ENCODE data around the gene MYOM3.

The MYOM3 gene

DNA sequence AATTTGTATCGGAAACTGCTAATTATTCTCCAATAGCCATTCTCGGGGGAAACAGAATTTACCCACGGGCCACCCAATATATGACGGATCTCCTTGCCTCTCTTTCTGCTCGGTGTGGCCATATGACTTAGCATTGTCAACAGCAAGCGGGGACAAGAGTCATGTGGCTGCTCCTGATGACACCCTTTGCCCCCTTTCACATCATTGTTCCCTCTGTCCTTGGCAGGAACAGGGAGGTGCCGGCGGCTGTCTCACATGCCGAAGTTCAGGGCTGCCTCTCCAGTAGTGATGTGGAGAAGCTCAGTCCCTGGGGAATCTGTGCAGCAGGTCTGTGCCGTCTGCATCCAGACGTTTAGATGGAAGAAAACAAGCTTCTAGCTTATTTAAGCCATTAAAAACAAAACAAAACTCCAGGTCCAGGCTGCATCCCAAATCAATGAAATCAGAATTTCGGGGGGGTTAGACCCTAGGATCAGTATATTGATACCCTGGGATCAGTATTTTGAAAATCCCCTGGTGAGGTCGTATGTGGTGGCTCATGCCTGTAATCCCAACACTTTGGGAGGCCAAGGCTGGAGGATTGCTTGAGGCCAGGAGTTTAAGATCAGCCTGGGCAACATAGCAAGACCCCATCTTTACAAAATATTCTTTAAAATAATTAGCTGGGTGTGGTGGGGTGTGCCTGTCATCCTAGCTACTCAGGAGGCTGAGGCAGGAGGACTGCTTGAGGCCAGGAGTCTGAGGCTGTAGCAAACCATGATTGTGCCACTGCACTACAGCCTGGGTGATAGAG is 10.8 kb downstream of the MYOM3 start:
- Mint-ChIP-seq H3K9me3 (no peaks in the 10 kb centered on the region), H3K4me1 (no peaks in the 10 kb centered on the region), H3K36me3 (ENCODE audit: low read depth) (no peaks in the 10 kb centered on the region)

DNA sequence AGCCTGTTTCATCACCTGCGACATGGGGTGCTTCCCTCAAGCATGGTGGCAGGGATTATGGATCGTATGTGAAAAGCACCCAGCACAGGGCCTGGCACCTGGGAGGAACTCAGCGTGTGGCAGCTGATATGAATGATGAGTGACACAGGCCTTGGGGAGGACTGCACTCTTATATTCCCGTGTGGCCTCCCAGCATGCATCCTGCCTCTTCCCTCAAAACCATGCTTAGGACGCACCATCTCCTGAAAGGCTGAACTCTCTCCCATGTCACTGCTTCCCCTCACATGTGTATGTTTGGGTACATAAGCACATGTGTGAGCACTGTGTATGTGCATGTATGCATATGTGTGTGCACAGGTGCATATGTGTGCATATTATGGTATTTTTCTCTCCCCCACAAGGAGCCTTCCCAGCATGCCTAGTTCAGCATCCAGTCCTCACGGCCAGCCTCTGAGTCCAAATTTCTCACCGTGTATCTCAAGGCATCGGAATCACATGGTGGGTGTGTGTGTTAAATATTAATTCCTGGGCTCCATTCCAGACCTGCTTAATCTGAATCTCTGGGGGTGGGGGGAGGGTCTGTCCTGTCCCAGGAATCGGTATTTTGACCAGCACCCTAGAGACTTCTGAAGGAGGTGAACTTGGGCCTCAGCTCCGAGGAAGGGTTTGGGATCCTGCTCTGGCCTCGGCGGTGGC is 12.8 kb downstream of the MYOM3 start:
- H3K4me1 Mint-ChIP-seq = no peaks in the 10 kb centered on the region
- H3K27ac Mint-ChIP-seq = no peak overlapping the region
- H3K4me3 Mint-ChIP-seq = no peak overlapping the region
- H3K9me3 Mint-ChIP-seq = no peaks in the 10 kb centered on the region
- DNase-seq (no peak), ATAC-seq (no peak)
- H3K27me3 Mint-ChIP-seq = peaks cover 8% of the 10 kb centered on the region
- no peaks in the 10 kb centered on the region for H3K36me3 Mint-ChIP-seq (ENCODE audit: low read depth)

More for the DNA sequence above, 10.8 kb downstream of the MYOM3 start:
- ATAC-seq = no peak
- no peak for DNase-seq
- Mint-ChIP-seq H3K4me3 (no peak overlapping the region), H3K27ac (no peak overlapping the region), H3K27me3 (peaks cover 1% of the 10 kb centered on the region)

DNA sequence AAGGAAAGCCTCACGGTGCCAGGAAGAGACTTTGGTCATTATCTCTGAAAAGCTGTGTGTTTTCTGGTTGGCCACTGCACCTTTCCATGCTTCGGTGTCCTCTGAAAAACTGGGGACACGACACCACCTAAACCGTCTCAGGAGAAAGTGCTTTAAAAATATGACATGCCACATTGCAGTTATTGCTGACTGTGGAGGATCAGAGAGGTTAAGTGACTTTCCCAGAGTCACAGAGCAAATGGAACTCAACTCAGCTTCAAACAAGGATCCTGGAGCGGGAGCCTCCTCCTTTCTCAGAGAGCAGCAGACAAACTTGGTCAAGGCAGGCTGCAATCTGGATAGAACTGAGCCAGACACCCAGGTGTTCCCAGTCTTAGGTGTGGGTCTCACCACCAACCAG is 13.8 kb downstream of the MYOM3 start:
- DNase-seq (no peak), ATAC-seq (no peak)
- Mint-ChIP-seq H3K36me3 (ENCODE audit: low read depth) (no peaks in the 10 kb centered on the region), H3K27ac (no peak overlapping the region), H3K27me3 (peaks cover 8% of the 10 kb centered on the region), H3K4me1 (no peaks in the 10 kb centered on the region), H3K4me3 (no peak overlapping the region), H3K9me3 (no peaks in the 10 kb centered on the region)

GRCh38 chr1:24097663-24098062 is 14.3 kb downstream of the MYOM3 start:
- DNase-seq (no peak), ATAC-seq (no peak)
- H3K9me3 Mint-ChIP-seq = no peaks in the 10 kb centered on the region
- no peak overlapping the region for H3K27ac Mint-ChIP-seq
- peaks cover 8% of the 10 kb centered on the region for H3K27me3 Mint-ChIP-seq
- no peak overlapping the region for H3K4me3 Mint-ChIP-seq
- H3K36me3 Mint-ChIP-seq (ENCODE audit: low read depth) = no peaks in the 10 kb centered on the region
- H3K4me1 Mint-ChIP-seq = no peaks in the 10 kb centered on the region

DNA sequence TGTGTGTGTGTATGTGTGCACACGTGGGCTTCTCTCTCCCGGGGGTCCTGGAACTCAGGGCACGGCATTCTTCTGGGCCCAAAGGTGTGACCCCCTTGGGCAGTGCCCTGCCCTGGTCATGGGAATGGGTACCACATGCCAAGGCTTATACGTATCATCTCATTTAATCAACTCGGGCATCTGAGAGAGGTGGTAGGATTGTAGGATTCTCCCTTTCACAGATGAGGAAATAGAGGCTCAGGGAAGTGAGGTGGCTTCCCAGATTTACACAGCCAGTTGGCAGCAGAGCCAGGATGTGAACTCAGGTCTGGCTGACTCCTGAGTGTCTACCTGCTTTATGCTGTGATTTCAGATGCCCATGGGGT is 15.2 kb downstream of the MYOM3 start:
- Mint-ChIP-seq H3K36me3 (ENCODE audit: low read depth) (no peaks in the 10 kb centered on the region), H3K4me1 (peaks cover 2% of the 10 kb centered on the region), H3K27ac (no peak overlapping the region), H3K27me3 (peaks cover 8% of the 10 kb centered on the region), H3K4me3 (no peak overlapping the region), H3K9me3 (no peaks in the 10 kb centered on the region)
- DNase-seq = no peak
- no peak for ATAC-seq

GRCh38 chr1:24096009-24096738 is 15.8 kb downstream of the MYOM3 start:
- no peaks in the 10 kb centered on the region for H3K36me3 Mint-ChIP-seq (ENCODE audit: low read depth)
- no peak overlapping the region for H3K4me3 Mint-ChIP-seq
- peaks cover 8% of the 10 kb centered on the region for H3K27me3 Mint-ChIP-seq
- DNase-seq (no peak), ATAC-seq (no peak)
- H3K27ac Mint-ChIP-seq = no peak overlapping the region
- H3K9me3 Mint-ChIP-seq = no peaks in the 10 kb centered on the region
- H3K4me1 Mint-ChIP-seq = peaks cover 3% of the 10 kb centered on the region

DNA sequence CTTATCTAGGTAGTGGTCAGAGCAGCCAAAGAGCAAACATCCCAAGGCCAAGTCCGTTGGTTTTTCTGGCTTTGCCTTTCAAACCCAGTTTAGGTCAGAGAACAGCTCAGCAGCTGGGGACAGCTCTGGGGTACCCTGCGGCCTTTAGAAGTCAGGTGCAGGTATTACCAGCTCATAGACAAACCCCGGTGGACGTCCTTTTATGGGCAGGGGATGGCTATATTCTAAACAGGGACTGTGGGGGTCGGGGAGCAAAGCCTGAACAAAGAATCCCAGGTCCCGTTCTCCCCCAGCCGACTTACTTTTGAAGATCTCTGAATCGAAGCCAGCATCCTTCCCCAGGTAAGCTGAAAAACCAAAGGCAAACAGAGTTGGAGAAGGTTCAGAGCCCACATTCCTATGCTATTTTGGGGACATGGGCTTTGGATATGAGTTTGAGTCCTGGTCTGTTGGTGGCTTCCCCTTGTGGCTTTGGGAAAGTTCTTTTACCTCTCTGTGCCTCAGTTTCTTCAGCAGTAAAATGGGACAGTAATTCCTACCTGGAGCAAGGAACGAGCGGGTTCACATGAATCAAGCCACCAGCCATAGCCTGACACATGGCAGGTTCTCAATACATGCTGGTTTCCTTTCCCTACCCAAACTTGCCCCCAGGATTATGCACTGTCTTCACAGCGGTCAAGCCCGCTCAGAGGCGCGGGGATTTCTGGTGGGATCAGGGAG is 16.6 kb downstream of the MYOM3 start:
- Mint-ChIP-seq H3K4me1 (peaks cover 3% of the 10 kb centered on the region), H3K27ac (no peak overlapping the region), H3K36me3 (ENCODE audit: low read depth) (no peaks in the 10 kb centered on the region), H3K27me3 (peaks cover 8% of the 10 kb centered on the region), H3K9me3 (no peaks in the 10 kb centered on the region), H3K4me3 (no peak overlapping the region)
- no peak for DNase-seq
- no peak for ATAC-seq

DNA sequence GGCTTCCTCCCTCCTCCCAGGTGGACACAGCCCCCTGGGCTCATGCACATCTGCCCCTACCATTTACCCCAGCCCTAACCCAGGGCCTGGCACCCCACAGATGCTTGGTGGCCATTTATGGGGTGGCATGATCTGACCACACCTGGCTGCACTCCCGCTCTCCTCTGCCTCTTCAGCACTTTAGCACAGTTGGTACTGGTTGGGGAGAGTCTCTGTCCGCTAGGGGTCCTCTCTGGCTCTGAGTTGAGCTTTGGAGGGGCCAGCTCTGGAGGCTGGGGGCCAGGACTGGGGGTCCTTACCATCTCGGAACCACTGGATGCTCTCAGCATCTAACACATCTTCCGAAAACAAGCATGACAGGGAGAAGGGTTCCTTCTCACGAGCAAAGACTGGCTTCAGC is 17.4 kb downstream of the MYOM3 start:
- H3K4me3 Mint-ChIP-seq = no peak overlapping the region
- DNase-seq (no peak), ATAC-seq (no peak)
- H3K27ac Mint-ChIP-seq = no peak overlapping the region
- peaks cover 8% of the 10 kb centered on the region for H3K27me3 Mint-ChIP-seq
- no peaks in the 10 kb centered on the region for H3K9me3 Mint-ChIP-seq
- H3K36me3 Mint-ChIP-seq (ENCODE audit: low read depth) = no peaks in the 10 kb centered on the region
- H3K4me1 Mint-ChIP-seq = peaks cover 3% of the 10 kb centered on the region

DNA sequence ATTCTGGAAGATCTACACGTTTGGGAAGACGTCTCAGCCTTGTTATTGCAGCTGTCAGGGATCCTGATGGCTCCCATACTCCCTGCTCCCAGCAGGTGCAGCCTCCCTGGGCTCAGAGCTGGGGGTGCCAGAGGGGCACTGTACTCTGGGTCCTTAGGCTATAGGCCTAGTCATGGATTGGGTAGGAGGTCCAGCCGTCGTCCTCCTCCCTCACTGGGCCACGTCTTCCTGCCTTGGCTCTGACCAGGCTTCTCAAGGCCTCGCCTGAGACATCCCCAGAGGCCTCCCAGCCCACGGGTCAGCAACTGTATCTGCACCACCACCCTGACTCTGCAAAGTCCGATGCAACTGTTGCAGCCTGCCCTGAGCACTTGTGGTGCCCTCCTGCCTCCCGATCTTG is 18.2 kb downstream of the MYOM3 start:
- Mint-ChIP-seq H3K27me3 (peaks cover 8% of the 10 kb centered on the region), H3K36me3 (ENCODE audit: low read depth) (no peaks in the 10 kb centered on the region), H3K4me3 (no peak overlapping the region), H3K27ac (no peak overlapping the region), H3K9me3 (no peaks in the 10 kb centered on the region), H3K4me1 (peaks cover 3% of the 10 kb centered on the region)
- ATAC-seq (no peak), DNase-seq (no peak)

DNA sequence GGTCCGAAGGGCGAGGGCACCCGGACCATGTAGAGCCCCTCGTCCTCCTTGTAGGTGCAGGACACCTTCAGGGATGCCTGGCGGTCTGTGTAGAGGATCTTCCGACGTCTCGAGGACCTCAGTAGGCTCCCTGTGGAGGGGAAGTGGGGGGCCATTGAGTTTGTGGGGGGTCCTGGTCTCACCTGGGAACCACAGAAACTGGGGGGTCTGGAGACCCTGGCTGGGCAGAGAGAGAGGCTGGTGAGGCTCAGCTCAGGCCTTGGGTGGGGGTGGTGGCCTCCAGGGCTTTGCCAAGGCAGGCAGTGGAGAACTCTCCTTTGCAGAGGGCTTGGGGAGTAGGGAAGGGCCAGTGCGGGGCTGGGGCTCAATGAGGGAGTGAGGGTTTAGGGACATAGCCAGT is 19.0 kb downstream of the MYOM3 start:
- Mint-ChIP-seq H3K9me3 (no peaks in the 10 kb centered on the region), H3K4me1 (peaks cover 3% of the 10 kb centered on the region), H3K27me3 (peaks cover 8% of the 10 kb centered on the region), H3K36me3 (ENCODE audit: low read depth) (no peaks in the 10 kb centered on the region), H3K27ac (no peak overlapping the region), H3K4me3 (no peak overlapping the region)
- no peak for DNase-seq
- ATAC-seq = no peak

GRCh38 chr1:24091971-24092482 is 19.9 kb downstream of the MYOM3 start:
- Mint-ChIP-seq H3K27ac (no peak overlapping the region), H3K4me1 (peaks cover 3% of the 10 kb centered on the region), H3K9me3 (no peaks in the 10 kb centered on the region), H3K4me3 (no peak overlapping the region), H3K27me3 (peaks cover 8% of the 10 kb centered on the region), H3K36me3 (ENCODE audit: low read depth) (no peaks in the 10 kb centered on the region)
- ATAC-seq (peak; percentile 74), DNase-seq (peak; percentile 37)

DNA sequence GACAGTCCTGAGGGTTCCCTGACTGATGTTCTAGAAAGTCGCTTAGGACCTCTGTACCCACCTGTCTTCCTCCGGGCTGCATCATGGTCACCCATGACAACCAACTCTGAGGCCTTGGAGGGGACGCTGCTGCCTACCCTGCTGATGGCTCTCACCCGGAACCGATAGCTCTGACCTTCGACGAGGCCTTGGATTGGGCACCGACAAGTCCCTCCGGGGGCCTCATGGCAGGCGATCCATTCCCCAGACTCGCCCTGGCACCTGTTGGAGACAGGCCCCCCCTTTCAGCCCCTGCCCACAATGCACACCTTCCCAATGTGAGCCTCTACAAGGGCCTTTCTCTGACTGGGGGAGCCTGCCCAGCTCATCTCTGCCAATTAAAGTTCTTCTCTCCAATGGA is 21.2 kb downstream of the MYOM3 start:
- ATAC-seq (no peak), DNase-seq (no peak)
- H3K9me3 Mint-ChIP-seq = no peaks in the 10 kb centered on the region
- peaks cover 4% of the 10 kb centered on the region for H3K27me3 Mint-ChIP-seq
- H3K4me1 Mint-ChIP-seq = peaks cover 3% of the 10 kb centered on the region
- H3K27ac Mint-ChIP-seq = no peak overlapping the region
- H3K36me3 Mint-ChIP-seq (ENCODE audit: low read depth) = no peaks in the 10 kb centered on the region
- H3K4me3 Mint-ChIP-seq = no peak overlapping the region

DNA sequence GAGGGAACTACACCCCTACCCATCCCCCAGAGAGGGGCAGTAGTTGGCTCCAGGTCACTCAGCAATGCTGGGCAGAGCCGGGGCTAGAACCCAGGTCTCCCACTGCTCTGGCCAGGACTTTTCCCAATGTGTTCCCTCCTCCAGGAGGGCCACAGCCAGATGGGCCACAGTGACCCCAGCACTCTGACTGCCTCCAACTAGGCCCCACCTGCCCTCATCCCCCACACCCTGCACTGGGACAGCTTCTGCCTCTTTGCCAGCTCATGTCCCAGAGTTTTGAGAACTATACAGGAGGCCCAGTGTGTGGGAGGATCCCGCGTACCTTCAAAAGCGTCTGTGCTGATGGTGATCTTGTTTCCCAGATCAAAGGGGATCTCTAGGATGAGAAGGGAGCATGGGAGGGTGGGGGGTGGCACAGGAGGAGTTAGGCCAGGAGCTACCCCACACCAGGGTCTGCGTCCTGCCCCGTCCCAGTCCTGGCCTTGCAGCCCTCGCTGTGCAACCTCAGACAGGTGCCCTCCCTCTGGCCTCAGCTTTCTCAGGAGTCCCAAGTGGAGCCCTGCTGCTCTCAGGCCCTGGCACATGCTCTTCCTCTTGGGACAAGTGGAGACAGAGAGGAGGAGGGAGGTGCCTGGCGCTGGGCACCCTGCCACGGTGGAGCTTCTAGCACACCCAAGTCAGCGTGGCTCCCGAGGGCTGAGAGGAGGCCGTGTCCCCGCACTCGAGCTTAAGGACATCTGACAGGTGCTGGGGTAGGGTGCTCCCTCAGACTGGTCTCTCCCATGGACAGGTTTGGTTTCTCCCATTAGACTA is 22.0 kb downstream of the MYOM3 start:
- H3K36me3 Mint-ChIP-seq (ENCODE audit: low read depth) = no peaks in the 10 kb centered on the region
- H3K4me3 Mint-ChIP-seq = no peak overlapping the region
- H3K27me3 Mint-ChIP-seq = peaks cover 4% of the 10 kb centered on the region
- no peak overlapping the region for H3K27ac Mint-ChIP-seq
- no peaks in the 10 kb centered on the region for H3K9me3 Mint-ChIP-seq
- ATAC-seq (no peak), DNase-seq (no peak)
- peaks cover 3% of the 10 kb centered on the region for H3K4me1 Mint-ChIP-seq
